Measurements from ENCODE around the gene LIN37. TPM values are rescaled to one million over a fixed set of nuclear protein-coding genes. Genes with fewer than 3 reads are reported as not detected.

LIN37 gene
- total RNA-seq, 1 donor from 2014 or later, result 14.3 TPM

- Mint-ChIP-seq H3K4me1 (peaks cover 74% of the 10 kb centered on the region), H3K27ac (peak overlapping the region; percentile 96)
- CTCF ChIA-PET, result interaction anchor here (1.4 to 5.7 kb wide), 3 partner anchors 12 to 21 kb away, joined by 5 to 57 read pairs (median 6); no protein-coding TSS in a partner anchor
These were observed 34.4 kb upstream of the LIN37 start for GRCh38 chr19:35713904-35714495.

DNA sequence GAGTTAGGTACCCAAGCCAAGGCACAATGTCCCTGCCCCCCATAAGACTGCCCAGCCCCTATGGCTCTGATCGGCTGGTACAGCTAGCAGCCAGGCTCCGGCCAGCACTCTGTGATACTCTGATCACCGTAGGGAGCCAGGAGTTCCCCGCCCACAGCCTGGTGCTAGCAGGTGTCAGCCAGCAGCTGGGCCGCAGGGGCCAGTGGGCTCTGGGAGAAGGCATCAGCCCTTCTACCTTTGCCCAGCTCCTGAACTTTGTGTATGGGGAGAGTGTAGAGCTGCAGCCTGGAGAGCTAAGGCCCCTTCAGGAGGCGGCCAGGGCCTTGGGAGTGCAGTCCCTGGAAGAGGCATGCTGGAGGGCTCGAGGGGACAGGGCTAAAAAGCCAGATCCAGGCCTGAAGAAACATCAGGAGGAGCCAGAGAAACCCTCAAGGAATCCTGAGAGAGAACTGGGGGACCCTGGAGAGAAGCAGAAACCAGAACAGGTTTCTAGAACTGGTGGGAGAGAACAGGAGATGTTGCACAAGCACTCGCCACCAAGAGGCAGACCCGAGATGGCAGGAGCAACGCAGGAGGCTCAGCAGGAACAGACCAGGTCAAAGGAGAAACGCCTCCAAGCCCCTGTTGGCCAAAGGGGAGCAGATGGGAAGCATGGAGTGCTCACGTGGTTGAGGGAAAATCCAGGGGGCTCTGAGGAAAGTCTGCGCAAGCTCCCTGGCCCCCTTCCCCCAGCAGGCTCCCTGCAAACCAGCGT, 33.6 kb upstream of the LIN37 start:
- peak overlapping the region; percentile 93 for H3K4me3 Mint-ChIP-seq
- H3K36me3 Mint-ChIP-seq (ENCODE audit: low read depth), result peaks cover 11% of the 10 kb centered on the region
- CTCF ChIA-PET, result interaction anchor here (1.4 to 5.7 kb wide), 3 partner anchors 13 to 22 kb away, joined by 5 to 57 read pairs (median 6); no protein-coding TSS in a partner anchor
- no peaks in the 10 kb centered on the region for H3K9me3 Mint-ChIP-seq
- TF ChIP-seq CTCF (IDR thresholded peaks at IDR 0.05), result no peak
- H3K27ac Mint-ChIP-seq, result peak overlapping the region; percentile 97
- intact Hi-C loops (cut with micrococcal nuclease), result loop anchor here (5.0 to 10.0 kb wide), 2 partner anchors 367 to 390 kb away; partner anchors contain the start of genes CD22 and FFAR1
- H3K27me3 Mint-ChIP-seq, result no peaks in the 10 kb centered on the region
- ATAC-seq (ENCODE audit: low read depth), result no peak
- H3K4me1 Mint-ChIP-seq, result peaks cover 80% of the 10 kb centered on the region
- POLR2A ChIA-PET, result interaction anchor here (0.6 to 7.2 kb wide), 6 partner anchors 16 to 107 kb away, joined by 5 to 238 read pairs (median 18); partner anchors contain the start of genes COX6B1, IGFLR1, PSENEN and U2AF1L4
- DNase-seq, result no peak

More at GRCh38 chr19:35713904-35714495, 34.4 kb upstream of the LIN37 start:
- H3K4me3 Mint-ChIP-seq, result peak overlapping the region; percentile 93
- intact Hi-C loops (cut with micrococcal nuclease), result loop anchor here (5.0 to 10.0 kb wide), 2 partner anchors 367 to 389 kb away; partner anchors contain the start of genes CD22 and FFAR1
- no peaks in the 10 kb centered on the region for H3K27me3 Mint-ChIP-seq
- DNase-seq (no peak), ATAC-seq (ENCODE audit: low read depth) (no peak)
- no peak for TF ChIP-seq CTCF (IDR thresholded peaks at IDR 0.05)
- POLR2A ChIA-PET, result interaction anchor here (1.7 to 7.2 kb wide), 5 partner anchors 15 to 66 kb away, joined by 5 to 238 read pairs (median 29); partner anchors contain the start of genes COX6B1, IGFLR1, LIN37 and PSENEN
- no peaks in the 10 kb centered on the region for H3K9me3 Mint-ChIP-seq
- H3K36me3 Mint-ChIP-seq (ENCODE audit: low read depth), result peaks cover 7% of the 10 kb centered on the region

DNA sequence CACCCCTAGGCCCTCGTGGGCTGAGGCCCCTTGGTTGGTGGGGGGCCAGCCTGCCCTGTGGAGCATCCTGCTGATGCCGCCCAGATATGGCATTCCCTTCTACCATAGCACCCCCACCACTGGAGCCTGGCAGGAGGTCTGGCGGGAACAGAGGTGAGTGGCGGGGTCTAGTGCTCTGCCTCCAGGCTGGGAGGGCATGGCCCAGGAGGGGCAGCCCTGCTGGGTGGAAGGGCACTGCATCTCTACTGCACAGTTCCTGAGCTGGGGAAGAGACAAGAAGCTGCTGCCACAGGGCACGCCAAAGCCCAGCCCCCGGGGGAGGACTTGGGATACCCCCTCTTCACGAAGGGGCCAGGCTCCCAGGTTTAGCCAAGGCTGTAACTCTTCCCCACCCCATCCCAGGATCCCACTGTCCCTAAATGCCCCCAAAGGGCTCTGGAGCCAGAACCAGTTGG, 33.0 kb upstream of the LIN37 start:
- intact Hi-C loops (cut with micrococcal nuclease), result loop anchor here (10.0 kb wide), 1 partner anchor 391 kb away; the partner anchor contains the start of gene CD22
- Mint-ChIP-seq H3K4me1 (peaks cover 79% of the 10 kb centered on the region), H3K9me3 (no peaks in the 10 kb centered on the region), H3K27me3 (no peaks in the 10 kb centered on the region), H3K27ac (peak overlapping the region; percentile 97), H3K36me3 (ENCODE audit: low read depth) (peaks cover 13% of the 10 kb centered on the region), H3K4me3 (peak overlapping the region; percentile 93)
- CTCF ChIA-PET, result interaction anchor here (1.4 to 5.7 kb wide), 4 partner anchors 13 to 23 kb away, joined by 5 to 57 read pairs (median 6); no protein-coding TSS in a partner anchor
- no peak for TF ChIP-seq CTCF (IDR thresholded peaks at IDR 0.05)
- POLR2A ChIA-PET, result interaction anchor here (1.7 to 7.2 kb wide), 4 partner anchors 16 to 67 kb away, joined by 5 to 238 read pairs (median 42); partner anchors contain the start of genes COX6B1, IGFLR1, PSENEN and U2AF1L4
- ATAC-seq (ENCODE audit: low read depth) (no peak), DNase-seq (no peak)

GRCh38 chr19:35715981-35716800, 32.2 kb upstream of the LIN37 start:
- Mint-ChIP-seq H3K4me3 (peak overlapping the region; percentile 93), H3K27me3 (no peaks in the 10 kb centered on the region), H3K27ac (peak overlapping the region; percentile 97), H3K36me3 (ENCODE audit: low read depth) (peaks cover 17% of the 10 kb centered on the region), H3K9me3 (no peaks in the 10 kb centered on the region), H3K4me1 (peaks cover 72% of the 10 kb centered on the region)
- ChIA-PET POLR2A (interaction anchor here (1.7 to 7.2 kb wide), 4 partner anchors 17 to 68 kb away, joined by 5 to 238 read pairs (median 42); partner anchors contain the start of genes COX6B1, IGFLR1, PSENEN and U2AF1L4), CTCF (interaction anchor here (0.8 to 5.7 kb wide), 3 partner anchors 14 to 23 kb away, joined by 3 to 57 read pairs (median 6); no protein-coding TSS in a partner anchor)
- DNase-seq (peak; percentile 28), ATAC-seq (ENCODE audit: low read depth) (no peak)
- intact Hi-C loops (cut with micrococcal nuclease), result loop anchor here (2.0 to 10.0 kb wide), 3 partner anchors 29 to 391 kb away; partner anchors contain the start of genes CD22, HCST, PSENEN and U2AF1L4
- TF ChIP-seq CTCF (IDR thresholded peaks at IDR 0.05), result no peak
